ENCODE results near the gene KCNAB2. TPM values are rescaled to one million over a fixed set of nuclear protein-coding genes. Genes with fewer than 3 reads are reported as not detected.

KCNAB2 gene
- total and polyA plus RNA-seq, 2 experiments from 2014 or later: 3.1 to 3.5 TPM

GRCh38 chr1:6006882-6007281 is 38.8 kb upstream of the KCNAB2 start:
- no peak for TF ChIP-seq EZH2 (IDR thresholded peaks at IDR 0.05; ENCODE audit: borderline replicate concordance)
- TF ChIP-seq EZH2phosphoT487 (IDR thresholded peaks at IDR 0.05; ENCODE audit: low read depth, severe bottlenecking, unreplicated experiment): no peak
- TF ChIP-seq CTCF (IDR thresholded peaks at IDR 0.05; ENCODE audit: poor library complexity): no peak
- no peak overlapping the region for H2AFZ ChIP-seq
- H3K27me3 ChIP-seq: no peaks in the 10 kb centered on the region
- 87% methylated on average over 12 of the region's 12 CpGs for WGBS (ENCODE audit: low lambda C conversion rate, missing lambda C conversion rate)
- no peak overlapping the region for H3K27ac ChIP-seq
- DNase-seq (ENCODE audit: low spot score): no peak
- H3K4me3 ChIP-seq: no peak overlapping the region
- H4K20me1 ChIP-seq (ENCODE audit: insufficient read depth, poor library complexity, severe bottlenecking): no peaks in the 10 kb centered on the region
- H3K79me2 ChIP-seq: no peaks in the 10 kb centered on the region
- no peak overlapping the region for H3K4me2 ChIP-seq
- H3K9me3 ChIP-seq (ENCODE audit: low read depth): no peaks in the 10 kb centered on the region
- H3K36me3 ChIP-seq (replicated peaks; ENCODE audit: insufficient read depth, low read depth): no peaks in the 10 kb centered on the region
- no peaks in the 10 kb centered on the region for H3K4me1 ChIP-seq (ENCODE audit: insufficient read depth)
- H3K9me2 ChIP-seq (replicated peaks; ENCODE audit: insufficient read depth): no peaks in the 10 kb centered on the region

GRCh38 chr1:6007318-6008083 is 38.2 kb upstream of the KCNAB2 start:
- no peak overlapping the region for H3K27ac ChIP-seq
- H3K9me2 ChIP-seq (replicated peaks; ENCODE audit: insufficient read depth): no peaks in the 10 kb centered on the region
- H3K9me3 ChIP-seq (ENCODE audit: low read depth): no peaks in the 10 kb centered on the region
- no peaks in the 10 kb centered on the region for H3K27me3 ChIP-seq
- 92% methylated on average over 25 of the region's 25 CpGs for WGBS (ENCODE audit: low lambda C conversion rate, missing lambda C conversion rate)
- DNase-seq (ENCODE audit: low spot score): no peak
- H3K4me1 ChIP-seq (ENCODE audit: insufficient read depth): no peaks in the 10 kb centered on the region
- no peak overlapping the region for H3K4me3 ChIP-seq
- no peak for TF ChIP-seq CTCF (IDR thresholded peaks at IDR 0.05; ENCODE audit: poor library complexity)
- no peak for TF ChIP-seq EZH2phosphoT487 (IDR thresholded peaks at IDR 0.05; ENCODE audit: low read depth, severe bottlenecking, unreplicated experiment)
- TF ChIP-seq EZH2 (IDR thresholded peaks at IDR 0.05; ENCODE audit: borderline replicate concordance): no peak
- no peaks in the 10 kb centered on the region for H3K79me2 ChIP-seq
- no peaks in the 10 kb centered on the region for H3K36me3 ChIP-seq (replicated peaks; ENCODE audit: insufficient read depth, low read depth)
- no peaks in the 10 kb centered on the region for H4K20me1 ChIP-seq (ENCODE audit: insufficient read depth, poor library complexity, severe bottlenecking)
- H3K4me2 ChIP-seq: no peak overlapping the region
- no peak overlapping the region for H2AFZ ChIP-seq

DNA sequence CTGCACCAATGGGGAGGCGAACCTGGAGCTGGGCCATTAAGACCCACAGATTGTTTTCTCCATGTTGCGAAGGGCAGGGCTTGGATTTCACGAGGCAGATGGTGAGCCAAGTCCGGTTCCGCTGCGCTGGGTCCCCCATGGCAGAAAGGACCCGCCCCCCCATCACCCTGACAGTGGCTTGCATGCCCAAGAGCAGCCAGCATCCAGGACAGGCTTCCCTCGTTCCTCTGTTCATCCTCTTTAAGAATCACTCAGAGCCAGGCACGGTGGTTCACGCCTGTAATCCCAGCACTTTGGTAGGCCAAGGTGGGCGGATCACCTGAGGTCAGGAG is 37.6 kb upstream of the KCNAB2 start:
- DNase-seq (ENCODE audit: low spot score): no peak
- Histone ChIP-seq H4K20me1 (ENCODE audit: insufficient read depth, poor library complexity, severe bottlenecking) (no peaks in the 10 kb centered on the region), H3K9me2 (replicated peaks; ENCODE audit: insufficient read depth) (no peaks in the 10 kb centered on the region), H3K4me2 (no peak overlapping the region), H3K4me3 (no peak overlapping the region), H3K27ac (no peak overlapping the region), H3K27me3 (no peaks in the 10 kb centered on the region), H3K4me1 (ENCODE audit: insufficient read depth) (no peaks in the 10 kb centered on the region), H3K79me2 (no peaks in the 10 kb centered on the region), H3K9me3 (ENCODE audit: low read depth) (no peaks in the 10 kb centered on the region), H2AFZ (no peak overlapping the region), H3K36me3 (replicated peaks; ENCODE audit: insufficient read depth, low read depth) (no peaks in the 10 kb centered on the region)
- TF ChIP-seq CTCF (IDR thresholded peaks at IDR 0.05; ENCODE audit: poor library complexity): no peak
- no peak for TF ChIP-seq EZH2phosphoT487 (IDR thresholded peaks at IDR 0.05; ENCODE audit: low read depth, severe bottlenecking, unreplicated experiment)
- no peak for TF ChIP-seq EZH2 (IDR thresholded peaks at IDR 0.05; ENCODE audit: borderline replicate concordance)
- WGBS (ENCODE audit: low lambda C conversion rate, missing lambda C conversion rate): 91% methylated on average over 11 of the region's 11 CpGs

Measured in hepatocyte (in vitro differentiated cells).